GM18499 (cell line): Measurements from ENCODE around the gene PAGE2B.
"Not testable (repeated sequence)": the region's sequence is repeated elsewhere in the genome, so short reads cannot be mapped to it uniquely, and the experiment has no call there.

Experiments
- ATAC-seq: cut with Tn5 transposase; IDR thresholded peaks from one replicate; pipeline ENCODE4 v1.9.1; 2021; ENCODE audit warnings: moderate number of reproducible peaks; ENCODE audit not compliant: insufficient read depth, unreplicated experiment

The PAGE2B gene, protein sequence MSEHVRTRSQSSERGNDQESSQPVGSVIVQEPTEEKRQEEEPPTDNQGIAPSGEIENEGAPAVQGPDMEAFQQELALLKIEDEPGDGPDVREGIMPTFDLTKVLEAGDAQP

GRCh38 chrX:55074851-55075467, at the start of gene PAGE2B:
Gene PAGE2B, plus strand, starts transcription at chrX:55075030. Its CDS starts 1,012 bp downstream, at chrX:55076042.
- ATAC-seq, result no peak

GRCh38 chrX:55026143-55026542, 48.7 kb upstream of the PAGE2B start:
- ATAC-seq, result no peak

- ATAC-seq, result no peak
Observed at GRCh38 chrX:55026840-55027239, 48.0 kb upstream of the PAGE2B start.

DNA sequence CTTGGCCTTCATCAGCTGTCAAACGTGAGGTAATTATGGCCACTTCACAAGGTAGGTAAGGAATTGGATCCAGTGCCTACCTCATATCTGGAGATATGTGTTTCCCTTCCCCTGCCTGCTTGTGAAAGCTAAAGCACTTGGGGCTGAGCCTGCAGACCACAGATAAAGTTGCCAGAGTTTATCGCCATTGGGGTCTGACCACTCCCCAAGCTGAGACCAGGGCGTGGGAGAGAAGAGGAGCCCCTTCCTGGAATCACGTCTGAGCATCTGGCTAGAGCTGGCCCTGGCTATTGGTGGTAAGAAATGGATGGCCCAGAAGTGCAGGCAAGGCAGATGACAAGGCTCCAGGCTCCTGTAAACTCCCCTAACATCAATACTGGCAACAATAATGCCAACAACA, 46.8 kb upstream of the PAGE2B start:
- no peak for ATAC-seq

DNA sequence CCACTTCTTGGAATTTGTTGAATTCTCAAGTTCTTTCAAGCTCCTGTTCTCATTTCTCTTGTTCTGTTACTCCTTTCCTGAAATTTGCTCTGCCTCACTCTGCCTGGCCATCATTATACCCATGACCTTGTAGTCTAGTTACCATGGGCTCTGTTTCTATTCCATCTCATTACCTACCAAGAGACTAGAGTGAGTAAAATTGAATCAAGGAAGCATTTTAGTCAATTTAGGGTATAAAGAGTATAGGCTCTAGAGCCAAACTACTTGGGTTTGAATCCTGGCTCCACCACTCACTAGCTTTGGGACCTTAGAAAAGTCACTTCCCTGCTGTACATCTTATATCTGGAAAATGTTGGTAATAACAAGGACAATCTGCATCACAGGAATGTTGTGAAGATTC, 46.2 kb upstream of the PAGE2B start:
- no peak for ATAC-seq

DNA sequence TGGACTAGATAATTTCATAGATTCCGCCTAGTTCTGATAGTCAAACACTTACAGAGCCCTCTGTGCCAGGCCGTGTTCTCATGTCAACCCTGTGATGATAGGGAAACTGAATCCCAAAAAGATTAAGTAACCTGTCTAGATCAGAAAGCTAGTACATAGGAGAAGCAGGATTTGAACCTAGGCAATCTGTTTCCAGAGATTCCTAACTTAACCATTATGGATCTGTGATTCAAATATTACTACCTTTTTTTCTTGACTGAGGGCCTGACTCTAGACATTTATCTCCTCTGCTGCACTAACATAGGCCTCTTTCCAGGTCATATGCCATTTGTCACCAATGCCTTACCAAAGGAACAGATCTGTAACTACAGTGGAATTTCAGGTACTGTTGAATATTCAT, 45.5 kb upstream of the PAGE2B start:
- no peak for ATAC-seq

GRCh38 chrX:55030271-55031205, 44.3 kb upstream of the PAGE2B start, which contains the start of gene ALAS2:
Gene ALAS2, minus strand, starts transcription at chrX:55030977. Its CDS starts 4,977 bp downstream, at chrX:55026000.
- ATAC-seq, result no peak

DNA sequence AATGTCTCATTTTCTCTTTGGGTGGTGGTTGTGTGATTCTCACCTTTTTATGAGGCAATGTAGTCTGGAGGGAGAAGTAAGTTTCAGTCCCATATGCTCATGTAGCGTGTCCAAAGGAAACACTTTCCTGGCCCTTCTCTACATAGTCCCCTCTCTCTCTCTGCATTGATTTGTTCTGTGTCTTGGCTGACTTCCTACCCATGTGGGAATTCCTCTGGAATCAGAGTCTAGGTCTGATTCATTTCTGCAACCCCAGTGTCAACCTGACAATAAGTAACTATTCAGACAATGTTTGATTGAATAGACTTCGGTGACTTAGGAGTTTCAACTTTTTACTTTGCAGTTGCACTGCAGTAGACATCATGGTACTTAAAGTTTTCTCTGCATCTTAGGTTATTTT, 41.4 kb upstream of the PAGE2B start:
- no peak for ATAC-seq

DNA sequence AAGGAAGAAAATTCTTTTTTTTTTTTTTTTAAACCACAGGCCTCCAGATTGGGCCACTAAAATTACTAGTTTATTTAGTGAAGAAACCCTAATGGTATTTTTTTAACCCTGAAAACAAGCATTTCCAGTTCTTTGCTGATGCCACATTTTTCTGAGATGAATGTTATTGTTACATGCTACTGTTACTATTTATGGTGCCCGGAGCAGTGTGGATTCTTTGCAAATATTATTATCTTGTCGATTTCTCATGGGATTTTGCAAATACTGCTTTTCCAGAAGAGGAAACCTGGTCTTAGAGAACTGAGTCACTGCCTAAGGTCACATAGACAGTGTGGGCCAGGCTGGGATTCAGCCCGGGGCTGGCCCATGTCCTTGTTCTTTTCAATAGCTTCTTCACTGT, 35.4 kb upstream of the PAGE2B start:
- no peak for ATAC-seq

- no peak for ATAC-seq
Observed at GRCh38 chrX:55041514-55041913, 33.3 kb upstream of the PAGE2B start.

GRCh38 chrX:55050599-55050998, 24.2 kb upstream of the PAGE2B start:
- ATAC-seq, result not testable (repeated sequence)

DNA sequence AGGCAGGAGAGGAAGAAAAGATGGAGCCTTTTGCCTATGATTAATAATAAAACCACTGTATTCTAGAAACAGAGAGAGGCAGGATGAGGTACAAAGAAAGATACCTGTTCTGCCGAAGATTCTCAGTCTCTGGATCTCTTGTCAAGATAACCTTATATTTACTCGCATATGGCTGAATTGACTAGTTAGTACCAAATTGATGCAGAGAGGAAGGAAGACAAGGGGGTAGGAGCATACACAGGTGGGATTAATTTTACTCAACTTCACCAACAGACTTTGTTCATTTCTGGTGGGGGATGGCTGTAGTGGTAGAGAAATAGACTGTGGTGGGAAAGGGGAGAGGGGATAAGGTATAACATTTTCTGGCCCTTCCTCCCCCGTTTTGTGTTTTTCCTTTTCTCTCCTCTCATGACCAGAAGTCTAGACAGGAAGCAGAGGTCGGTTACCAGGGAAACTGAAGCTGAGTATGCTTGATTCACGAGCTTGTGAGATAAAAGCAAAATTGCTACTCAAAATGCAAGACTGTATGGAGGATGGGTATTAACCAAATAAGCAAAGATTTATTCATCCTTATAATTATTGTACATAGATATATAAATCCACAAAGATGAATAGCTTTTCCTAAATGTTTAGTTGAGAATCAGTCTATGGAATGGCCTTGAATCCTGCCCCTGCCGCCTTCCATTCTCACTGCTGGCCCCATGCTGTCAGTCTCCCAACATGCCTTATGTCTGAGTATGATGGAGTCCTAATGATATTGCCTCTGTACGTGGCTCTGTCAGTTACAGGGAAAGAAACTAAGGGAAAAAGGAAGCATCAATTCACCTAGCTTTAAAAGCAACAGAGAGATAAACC, 17.8 kb upstream of the PAGE2B start:
- no peak for ATAC-seq

DNA sequence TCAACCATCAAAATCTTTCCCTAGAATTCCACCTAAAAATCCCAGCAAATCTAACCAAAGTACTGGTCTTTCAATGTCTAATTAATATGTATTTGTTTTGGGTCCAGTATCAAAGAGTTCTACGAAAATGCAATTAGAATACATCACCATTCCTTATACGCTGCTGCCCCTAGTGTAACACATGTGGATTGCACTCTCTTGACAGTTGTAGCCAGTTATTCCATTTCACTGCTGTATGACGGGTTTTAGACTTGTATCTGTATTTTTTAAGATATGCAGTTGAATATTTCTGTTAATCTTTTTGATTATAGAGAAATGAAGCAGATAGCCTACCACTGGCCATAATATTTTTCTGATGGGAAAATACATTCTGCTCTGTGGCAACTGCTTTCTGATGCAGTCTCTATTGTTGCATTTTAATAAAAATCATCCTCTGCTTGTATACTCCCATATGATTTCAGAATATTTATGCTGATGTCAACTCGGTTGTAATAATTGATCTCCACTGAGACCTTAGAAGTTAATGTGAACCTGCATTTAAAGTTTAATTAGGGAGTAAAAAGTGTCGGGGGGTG, 17.1 kb upstream of the PAGE2B start:
- no peak for ATAC-seq

- ATAC-seq, result not testable (repeated sequence)
Observed at GRCh38 chrX:55067180-55067579, 7.7 kb upstream of the PAGE2B start.

- ATAC-seq, result no peak
Observed at GRCh38 chrX:55072286-55072685, 2.5 kb upstream of the PAGE2B start.

DNA sequence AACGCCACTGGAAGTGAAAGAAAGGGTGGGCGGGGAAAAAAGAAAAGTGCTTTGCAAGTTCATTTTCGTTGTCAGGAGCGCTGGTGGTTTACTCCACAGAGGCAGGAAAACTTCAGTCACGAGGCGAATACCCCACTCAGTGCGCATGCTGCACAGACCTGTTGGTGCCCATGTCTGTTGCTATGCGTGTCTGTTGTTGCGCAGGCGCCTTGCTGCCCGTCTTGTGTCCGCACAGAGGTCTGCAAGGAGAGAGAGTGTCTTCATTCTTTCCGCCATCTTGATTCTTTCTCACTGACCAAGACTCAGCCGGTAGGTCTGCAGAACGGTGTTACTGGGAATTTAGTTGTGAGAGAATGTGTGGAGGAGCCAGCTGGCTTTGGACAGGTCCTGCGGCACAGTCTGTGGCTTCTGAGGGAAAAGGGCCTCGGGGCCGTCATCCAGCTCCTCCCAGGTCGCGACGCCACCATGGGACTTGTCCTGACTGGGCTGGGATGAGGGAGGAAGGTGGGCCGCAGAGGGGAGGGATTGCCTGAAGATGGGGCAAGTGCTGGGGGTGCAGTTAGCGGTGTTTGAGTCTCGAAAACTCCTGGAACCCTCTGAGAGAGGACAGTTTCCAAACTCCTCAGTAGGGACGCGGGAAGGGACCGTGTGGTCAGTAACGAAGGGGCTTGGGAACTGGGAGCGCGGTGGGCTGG, 14.1 kb downstream of the PAGE2B start, which contains the start of gene PAGE2:
PAGE2 (plus strand) TSS at position 224 of the 695 bp plus-strand sequence. CDS start 1,003 bp downstream, outside the sequence.
- ATAC-seq, result no peak

DNA sequence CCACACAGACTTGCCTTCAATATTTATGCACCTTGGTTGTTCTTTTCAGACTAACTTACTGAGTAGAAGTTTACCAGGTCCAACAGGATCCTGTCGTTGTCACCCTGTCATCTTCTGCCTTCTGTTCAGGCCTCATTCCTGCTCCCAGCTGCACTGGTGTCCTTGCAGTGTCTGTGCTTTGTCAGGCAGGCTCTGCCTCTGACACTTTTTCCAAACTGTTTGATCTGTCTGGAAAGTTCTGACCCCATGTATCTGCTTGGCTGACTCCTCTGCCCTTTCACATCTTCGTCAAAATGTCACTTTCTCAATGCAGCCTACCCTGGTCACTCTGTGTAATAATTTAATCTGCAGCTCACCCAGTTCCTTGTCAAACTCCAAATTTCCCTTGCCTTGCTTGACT, 23.9 kb downstream of the PAGE2B start:
- ATAC-seq, result no peak

DNA sequence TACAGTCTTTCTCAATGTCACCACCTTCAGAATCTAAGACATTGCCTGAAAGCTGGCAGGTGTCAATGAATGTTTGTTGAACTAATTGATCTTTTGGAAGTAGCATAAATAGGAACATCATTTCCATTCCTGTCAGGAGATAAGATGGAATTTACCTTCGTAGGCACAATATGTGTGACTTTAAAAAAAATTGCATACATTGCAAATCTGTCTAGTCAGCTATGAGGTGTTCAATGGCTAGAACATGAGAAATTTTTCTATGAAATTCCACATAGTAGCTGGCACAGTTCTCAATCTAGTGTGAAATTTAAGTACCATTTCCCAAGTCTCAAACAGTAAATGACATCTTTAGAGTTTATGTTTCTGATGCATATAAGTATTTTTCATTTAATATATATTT, 24.3 kb downstream of the PAGE2B start:
- no peak for ATAC-seq

DNA sequence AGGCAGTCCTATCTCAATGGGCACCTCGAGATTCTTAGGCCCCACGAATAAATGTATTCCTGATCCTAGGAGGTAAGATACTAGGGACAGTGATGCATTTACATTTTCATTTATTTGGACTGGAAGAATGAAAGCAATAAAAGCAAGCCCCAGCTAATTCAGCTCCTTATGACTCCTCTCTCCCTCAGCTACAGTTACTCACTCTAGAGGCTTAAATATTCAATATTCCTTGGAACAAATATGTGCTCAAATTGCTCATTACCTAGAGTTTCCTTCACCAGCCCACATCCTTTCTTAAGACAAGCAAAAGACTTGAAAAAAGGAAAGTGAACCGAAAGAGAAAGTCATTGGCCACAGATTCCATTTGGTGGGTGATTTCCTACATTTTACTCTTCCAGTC, 27.9 kb downstream of the PAGE2B start:
- no peak for ATAC-seq
